GM23338 (cell line): ENCODE measurements around the gene SUN2.

Experiments used
- CREB1 ChIP-seq: fragments of 250-450 bp; sonication (Bioruptor Pico); IDR thresholded peaks from 2 replicates; pipeline ENCODE4 v1.5.0; 2020; ENCODE audit warnings: low read depth, mild to moderate bottlenecking, moderate library complexity
- CTCF ChIP-seq, 2 experiments: fragments of 200-600 bp in 1 of 2; sonication (generic) in 1 of 2; conservative IDR thresholded peaks; 2 replicates each; pipeline versions ENCODE4 v1.5.1 to v1.6.1; 2016 to 2017; ENCODE audit warnings: antibody characterized with exemption in 2 of 2, low read depth in 2 of 2, mild to moderate bottlenecking in 2 of 2, moderate library complexity in 1 of 2
- ETS1 ChIP-seq: IDR thresholded peaks from 2 replicates; pipeline ENCODE4 v1.6.1; 2016; ENCODE audit warnings: antibody characterized with exemption
- EZH2 ChIP-seq: fragments of 200-600 bp; sonication (generic); IDR thresholded peaks from one replicate; pipeline ENCODE4 v1.8.0; 2017; ENCODE audit warnings: antibody characterized with exemption, mild to moderate bottlenecking, low read depth; ENCODE audit not compliant: unreplicated experiment
- EZH2phosphoT487 ChIP-seq: fragments of 200-600 bp; sonication (generic); IDR thresholded peaks from one replicate; pipeline ENCODE4 v1.8.1; 2018; ENCODE audit warnings: antibody characterized with exemption; ENCODE audit not compliant: unreplicated experiment
- JUNB ChIP-seq: IDR thresholded peaks from one replicate; pipeline ENCODE4 v1.6.1; 2016; ENCODE audit warnings: antibody characterized with exemption; ENCODE audit not compliant: unreplicated experiment
- POLR2AphosphoS5 ChIP-seq: IDR thresholded peaks from 2 replicates; pipeline ENCODE4 v1.6.1; 2016; ENCODE audit warnings: antibody characterized with exemption, low read depth
- REST ChIP-seq: IDR thresholded peaks from one replicate; pipeline ENCODE4 v1.6.1; 2018; ENCODE audit warnings: antibody characterized with exemption; ENCODE audit not compliant: unreplicated experiment
- ZNF114 ChIP-seq: fragments of 250-450 bp; sonication (Bioruptor Pico); IDR thresholded peaks from 2 replicates; pipeline ENCODE4 v1.5.0; 2020; ENCODE audit warnings: mild to moderate bottlenecking, moderate library complexity
- ZNF331 ChIP-seq: fragments of 250-450 bp; sonication (Bioruptor Pico); IDR thresholded peaks from 2 replicates; pipeline ENCODE4 v1.5.0; 2020; ENCODE audit warnings: low read depth, mild to moderate bottlenecking, moderate library complexity
- ZNF462 ChIP-seq: fragments of 250-450 bp; sonication (Bioruptor Pico); IDR thresholded peaks from 2 replicates; pipeline ENCODE4 v1.5.0; 2020; ENCODE audit warnings: mild to moderate bottlenecking, moderate library complexity

GRCh38 chr22:38707346-38707745 lies 48.5 kb downstream of the SUN2 start:
- no peak for TF ChIP-seq CTCF (conservative IDR thresholded peaks at IDR 0.05; ENCODE audit: low read depth in 2 of 2)
- no peak for TF ChIP-seq REST
- no peak for TF ChIP-seq POLR2AphosphoS5
- TF ChIP-seq JUNB, result no peak
- TF ChIP-seq EZH2phosphoT487, result no peak
- TF ChIP-seq EZH2, result no peak
- TF ChIP-seq ETS1, result no peak
- TF ChIP-seq CREB1 (CRISPR knock-in tag), result no peak
- TF ChIP-seq ZNF462 (CRISPR knock-in tag), result no peak
- no peak for TF ChIP-seq ZNF331 (CRISPR knock-in tag)
- no peak for TF ChIP-seq ZNF114 (CRISPR knock-in tag)
